Neural cell (in vitro differentiated cells): Measurements from ENCODE around the gene MAS1. TPM values are rescaled to one million over a fixed set of nuclear protein-coding genes. Genes with fewer than 3 reads are reported as not detected.

Experiments
- H2AFZ ChIP-seq: fragments of 200-600, 300-800 bp; sonication (generic), shearing (Covaris generic); 2 replicates; pipeline ENCODE4 v1.6.0; 2014; ENCODE audit warnings: low read depth, mild to moderate bottlenecking, antibody characterized with exemption, low read length, moderate library complexity
- H3F3A ChIP-seq: fragments of 200-600 bp; shearing (Covaris generic); 2 replicates; pipeline ENCODE4 v1.6.1; 2016; ENCODE audit warnings: mild to moderate bottlenecking, moderate library complexity, mixed read lengths, antibody characterized with exemption, low read length; ENCODE audit not compliant: insufficient read depth, poor library complexity, severe bottlenecking
- H3K27ac ChIP-seq: fragments of 200-600, 300-800 bp; sonication (generic), shearing (Covaris generic); 2 replicates; pipeline ENCODE4 v1.5.1; 2014; ENCODE audit warnings: mild to moderate bottlenecking, low read length, moderate library complexity
- H3K27me3 ChIP-seq: fragments of 300-800, 200-600 bp; sonication (generic), shearing (Covaris generic); 2 replicates; pipeline ENCODE4 v1.6.0; 2014; ENCODE audit warnings: mild to moderate bottlenecking, low read depth, low read length, moderate library complexity; ENCODE audit not compliant: insufficient read depth
- H3K36me3 ChIP-seq: fragments of 300-800, 200-600 bp; sonication (generic), shearing (Covaris generic); 2 replicates; pipeline ENCODE4 v1.5.1; 2014; ENCODE audit warnings: mild to moderate bottlenecking, antibody characterized with exemption, low read length, moderate library complexity; ENCODE audit not compliant: insufficient read depth
- H3K4me2 ChIP-seq: fragments of 300-800, 200-600 bp; sonication (generic), shearing (Covaris generic); 2 replicates; pipeline ENCODE4 v1.6.0; 2014; ENCODE audit warnings: mild to moderate bottlenecking, low read length
- H3K4me3 ChIP-seq: fragments of 300-800, 200-600 bp; sonication (generic), shearing (Covaris generic); 2 replicates; pipeline ENCODE4 v1.5.1; 2014; ENCODE audit warnings: mild to moderate bottlenecking, low read length, moderate library complexity
- H3K79me2 ChIP-seq: fragments of 200-600 bp; shearing (Covaris generic); replicated peaks from 2 replicates; pipeline ENCODE4 v1.6.0; 2014; ENCODE audit warnings: mild to moderate bottlenecking, low read length, moderate library complexity; ENCODE audit not compliant: insufficient read depth
- H3K9ac ChIP-seq: fragments of 300-800, 200-600 bp; sonication (generic), shearing (Covaris generic); 2 replicates; pipeline ENCODE4 v1.6.1; 2016; ENCODE audit warnings: mild to moderate bottlenecking, low read length, mixed read lengths
- H3K9me2 ChIP-seq: fragments of 200-600 bp; shearing (Covaris generic); 2 replicates; pipeline ENCODE4 v1.6.1; 2016; ENCODE audit warnings: mild to moderate bottlenecking, low read length, mixed read lengths; ENCODE audit not compliant: insufficient read depth
- H3K9me3 ChIP-seq: fragments of 200-600, 300-800 bp; sonication (generic), shearing (Covaris generic); 2 replicates; pipeline ENCODE4 v1.6.1; 2016; ENCODE audit warnings: mild to moderate bottlenecking, mixed run types, low read length, moderate library complexity, mixed read lengths
- H4K20me1 ChIP-seq: fragments of 200-600 bp; shearing (Covaris generic); 2 replicates; pipeline ENCODE4 v1.6.1; 2016; ENCODE audit warnings: mild to moderate bottlenecking, mixed run types; ENCODE audit not compliant: insufficient read depth
- EP300 ChIP-seq: fragments of 450-650 bp; conservative IDR thresholded peaks from 2 replicates; pipeline ENCODE4 v1.6.1; 2014; ENCODE audit warnings: antibody characterized with exemption, mild to moderate bottlenecking, moderate library complexity; ENCODE audit not compliant: poor library complexity, severe bottlenecking
- EZH2 ChIP-seq: fragments of 200-600, 300-800 bp; shearing (Covaris generic), sonication (generic); IDR thresholded peaks from 2 replicates; pipeline ENCODE4 v1.6.1; 2014; ENCODE audit warnings: antibody characterized with exemption, low read length, borderline replicate concordance, mild to moderate bottlenecking; ENCODE audit not compliant: insufficient read depth, poor library complexity, severe bottlenecking
- MXI1 ChIP-seq: fragments of 450-650 bp; conservative IDR thresholded peaks from 2 replicates; pipeline ENCODE4 v1.6.1; 2014; ENCODE audit warnings: antibody characterized with exemption, mild to moderate bottlenecking; ENCODE audit not compliant: poor library complexity, severe bottlenecking
- POLR2AphosphoS5 ChIP-seq: IDR thresholded peaks from 2 replicates; pipeline ENCODE4 v1.6.1; 2012
- RAD21 ChIP-seq: fragments of 450-650 bp; conservative IDR thresholded peaks from 2 replicates; pipeline ENCODE4 v1.6.1; 2014; ENCODE audit warnings: antibody characterized with exemption, mild to moderate bottlenecking, moderate library complexity
- REST ChIP-seq: IDR thresholded peaks from 2 replicates; pipeline ENCODE4 v1.6.1; 2012; ENCODE audit warnings: borderline replicate concordance
- SMC3 ChIP-seq: fragments of 450-650 bp; conservative IDR thresholded peaks from 2 replicates; pipeline ENCODE4 v1.6.1; 2014; ENCODE audit warnings: antibody characterized with exemption, mild to moderate bottlenecking, moderate library complexity; ENCODE audit not compliant: poor library complexity
- TAF1 ChIP-seq: IDR thresholded peaks from 2 replicates; pipeline ENCODE4 v1.6.1; 2012; ENCODE audit warnings: low read depth
- polyA plus RNA-seq: library from polyadenylated mRNA; depleted of rRNA; stranded (reverse); fragments of >200 nt; gene quantifications from 2 replicates; pipeline ENCODE4 v1.2.3, GENCODE V29; 2014
- TF ChIP-seq, protein P1 (sequence below): fragments of 450-650 bp; IDR thresholded peaks from 2 replicates; pipeline ENCODE4 v1.5.1; 2014; ENCODE audit warnings: antibody characterized with exemption, mild to moderate bottlenecking, moderate library complexity; ENCODE audit not compliant: poor library complexity, severe bottlenecking

Gene MAS1
- polyA plus RNA-seq, 1 donor from 2014 or later, result not detected

- no peak overlapping the region for H2AFZ ChIP-seq
- no peaks in the 10 kb centered on the region for H3K9me2 ChIP-seq
- no peaks in the 10 kb centered on the region for H3K27me3 ChIP-seq
- no peaks in the 10 kb centered on the region for H3K79me2 ChIP-seq
- no peaks in the 10 kb centered on the region for H3F3A ChIP-seq
- no peak overlapping the region for H3K27ac ChIP-seq
- H3K36me3 ChIP-seq, result no peaks in the 10 kb centered on the region
- TF ChIP-seq MXI1 (no peak), RAD21 (no peak), POLR2AphosphoS5 (no peak), TAF1 (no peak), SMC3 (no peak), EZH2 (no peak), REST (no peak), EP300 (no peak)
- TF ChIP-seq, protein P1, sequence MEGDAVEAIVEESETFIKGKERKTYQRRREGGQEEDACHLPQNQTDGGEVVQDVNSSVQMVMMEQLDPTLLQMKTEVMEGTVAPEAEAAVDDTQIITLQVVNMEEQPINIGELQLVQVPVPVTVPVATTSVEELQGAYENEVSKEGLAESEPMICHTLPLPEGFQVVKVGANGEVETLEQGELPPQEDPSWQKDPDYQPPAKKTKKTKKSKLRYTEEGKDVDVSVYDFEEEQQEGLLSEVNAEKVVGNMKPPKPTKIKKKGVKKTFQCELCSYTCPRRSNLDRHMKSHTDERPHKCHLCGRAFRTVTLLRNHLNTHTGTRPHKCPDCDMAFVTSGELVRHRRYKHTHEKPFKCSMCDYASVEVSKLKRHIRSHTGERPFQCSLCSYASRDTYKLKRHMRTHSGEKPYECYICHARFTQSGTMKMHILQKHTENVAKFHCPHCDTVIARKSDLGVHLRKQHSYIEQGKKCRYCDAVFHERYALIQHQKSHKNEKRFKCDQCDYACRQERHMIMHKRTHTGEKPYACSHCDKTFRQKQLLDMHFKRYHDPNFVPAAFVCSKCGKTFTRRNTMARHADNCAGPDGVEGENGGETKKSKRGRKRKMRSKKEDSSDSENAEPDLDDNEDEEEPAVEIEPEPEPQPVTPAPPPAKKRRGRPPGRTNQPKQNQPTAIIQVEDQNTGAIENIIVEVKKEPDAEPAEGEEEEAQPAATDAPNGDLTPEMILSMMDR, result no peak
- no peaks in the 10 kb centered on the region for H3K9me3 ChIP-seq
- H3K4me3 ChIP-seq, result no peak overlapping the region
- no peak overlapping the region for H3K4me2 ChIP-seq
- no peaks in the 10 kb centered on the region for H4K20me1 ChIP-seq
- H3K9ac ChIP-seq, result no peak overlapping the region
These were observed 16.4 kb upstream of the MAS1 start for GRCh38 chr6:159874435-159874834.

DNA sequence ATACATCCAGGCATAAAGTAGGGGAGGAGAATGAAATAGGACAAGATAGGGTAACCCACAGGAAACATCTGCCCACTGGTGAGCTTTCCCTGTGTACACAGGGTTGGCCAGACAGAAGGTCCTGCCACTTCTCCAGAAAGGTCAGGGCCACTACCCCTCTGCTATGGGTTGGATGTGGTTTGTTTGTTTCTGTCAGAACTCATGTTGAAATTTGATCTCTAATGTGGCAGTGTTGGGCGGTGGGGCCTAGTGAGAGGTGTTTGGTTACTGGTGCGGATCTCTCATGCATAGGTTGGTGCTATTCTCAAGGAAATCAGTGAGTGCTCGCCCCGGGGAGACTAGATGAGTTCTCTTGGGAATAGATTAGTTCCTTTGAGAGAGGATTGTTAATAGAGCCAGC is 15.6 kb upstream of the MAS1 start:
- no peaks in the 10 kb centered on the region for H3K9me2 ChIP-seq
- H3K4me2 ChIP-seq, result no peak overlapping the region
- no peak overlapping the region for H3K4me3 ChIP-seq
- no peak overlapping the region for H3K9ac ChIP-seq
- no peaks in the 10 kb centered on the region for H4K20me1 ChIP-seq
- no peaks in the 10 kb centered on the region for H3K79me2 ChIP-seq
- H3F3A ChIP-seq, result no peaks in the 10 kb centered on the region
- no peaks in the 10 kb centered on the region for H3K36me3 ChIP-seq
- H2AFZ ChIP-seq, result no peak overlapping the region
- no peaks in the 10 kb centered on the region for H3K27me3 ChIP-seq
- H3K9me3 ChIP-seq, result no peaks in the 10 kb centered on the region
- TF ChIP-seq SMC3 (no peak), POLR2AphosphoS5 (no peak), EP300 (no peak), RAD21 (no peak), TAF1 (no peak), MXI1 (no peak), REST (no peak), EZH2 (no peak)
- TF ChIP-seq, protein P1, result no peak
- no peak overlapping the region for H3K27ac ChIP-seq
